Activated CD8-positive, alpha-beta memory T cell treated with anti-CD3 and anti-CD28 coated beads for 24 hours (primary cell): ENCODE measurements around the gene CAMK1D.

Experiments
- DNase-seq: peaks from one replicate; pipeline ENCODE4 v3.0.0-alpha.2; 2020

Gene CAMK1D

GRCh38 chr10:12564173-12564572 lies 214.8 kb downstream of the CAMK1D start:
- DNase-seq = no peak

- DNase-seq = no peak
These were observed 217.1 kb downstream of the CAMK1D start for GRCh38 chr10:12566161-12567115.

- DNase-seq = no peak
These were observed 219.2 kb downstream of the CAMK1D start for GRCh38 chr10:12568391-12569009.

- no peak for DNase-seq
These were observed 222.9 kb downstream of the CAMK1D start for GRCh38 chr10:12572281-12572680.

GRCh38 chr10:12577610-12578009 lies 228.3 kb downstream of the CAMK1D start:
- DNase-seq = no peak

- DNase-seq = no peak
These were observed 230.9 kb downstream of the CAMK1D start for GRCh38 chr10:12579954-12580858.

- no peak for DNase-seq
These were observed 234.7 kb downstream of the CAMK1D start for GRCh38 chr10:12583891-12584595.

GRCh38 chr10:12586741-12587140 lies 237.4 kb downstream of the CAMK1D start:
- DNase-seq = no peak

GRCh38 chr10:12587451-12587888 lies 238.1 kb downstream of the CAMK1D start:
- DNase-seq = no peak

GRCh38 chr10:12588091-12588860 lies 238.9 kb downstream of the CAMK1D start:
- no peak for DNase-seq

- no peak for DNase-seq
These were observed 239.9 kb downstream of the CAMK1D start for GRCh38 chr10:12589291-12589690.

GRCh38 chr10:12589791-12590190 lies 240.4 kb downstream of the CAMK1D start:
- DNase-seq = no peak

- no peak for DNase-seq
These were observed 241.6 kb downstream of the CAMK1D start for GRCh38 chr10:12590675-12591659.

- DNase-seq = no peak
These were observed 243.6 kb downstream of the CAMK1D start for GRCh38 chr10:12592967-12593366.

- DNase-seq = peak; percentile 61
These were observed 245.1 kb downstream of the CAMK1D start for GRCh38 chr10:12594448-12594944.

GRCh38 chr10:12595936-12596576 lies 246.7 kb downstream of the CAMK1D start:
- no peak for DNase-seq

GRCh38 chr10:12597176-12597575 lies 247.8 kb downstream of the CAMK1D start:
- no peak for DNase-seq

GRCh38 chr10:12597788-12598765 lies 248.7 kb downstream of the CAMK1D start:
- no peak for DNase-seq
